Stimulated activated effector memory CD8-positive, alpha-beta T cell treated with anti-CD3 and anti-CD28 coated beads, Interleukin-12 subunit alpha, Interleukin-12 subunit beta, amount 100 ng/mL, for 72 hours (primary cell): ENCODE measurements around the gene GTF3C5.
"Not testable (repeated sequence)": the region's sequence is repeated elsewhere in the genome, so short reads cannot be mapped to it uniquely, and the experiment has no call there.

Experiments used
- ATAC-seq: fragments of 150-1000 bp; cut with Tn5 transposase; 2 replicates; pipeline ENCODE4 v1.10.0; 2021
- DNase-seq, 2 donors: peaks; one replicate each; pipeline ENCODE4 v3.0.0; 2021 to 2022; ENCODE audit warnings: low spot score in 2 of 2
- H3K27ac Mint-ChIP-seq: one replicate; pipeline ENCODE4 v1.8.0; 2022; ENCODE audit warnings: mild to moderate bottlenecking, mixed read lengths
- H3K36me3 Mint-ChIP-seq: one replicate; pipeline ENCODE4 v1.8.0; 2022; ENCODE audit warnings: mild to moderate bottlenecking, mixed read lengths
- H3K4me1 Mint-ChIP-seq: one replicate; pipeline ENCODE4 v1.8.0; 2022; ENCODE audit warnings: mixed read lengths
- H3K4me3 Mint-ChIP-seq: one replicate; pipeline ENCODE4 v1.8.0; 2022; ENCODE audit warnings: mild to moderate bottlenecking, mixed read lengths
- H3K9me3 Mint-ChIP-seq: one replicate; pipeline ENCODE4 v1.8.0; 2022; ENCODE audit warnings: mixed read lengths

The GTF3C5 gene

DNA sequence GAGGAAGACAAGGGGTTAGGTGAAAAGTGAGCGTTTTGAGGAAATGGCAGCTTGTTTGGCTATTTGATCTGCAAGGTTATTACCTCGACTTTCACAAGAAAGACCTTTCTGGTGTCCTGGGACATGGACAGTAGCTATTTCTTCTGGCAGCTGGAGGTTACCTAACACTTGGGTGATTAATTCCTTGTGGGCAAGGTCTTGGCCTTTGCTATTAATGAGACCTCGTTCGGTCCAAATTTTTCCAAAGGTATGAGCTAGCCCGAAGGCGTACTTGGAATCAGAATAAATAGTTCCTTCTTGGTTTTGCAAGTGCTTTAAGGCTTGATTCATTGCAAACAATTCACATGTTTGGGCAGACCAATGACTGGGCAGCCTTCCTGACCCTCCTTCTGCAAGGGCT, 4.9 kb downstream of the GTF3C5 start:
- H3K27ac Mint-ChIP-seq, result no peak overlapping the region
- H3K4me1 Mint-ChIP-seq, result peaks cover 46% of the 10 kb centered on the region
- DNase-seq (no peak), ATAC-seq (no peak)
- peaks cover 27% of the 10 kb centered on the region for H3K36me3 Mint-ChIP-seq
- no peak overlapping the region for H3K4me3 Mint-ChIP-seq
- no peaks in the 10 kb centered on the region for H3K9me3 Mint-ChIP-seq

- DNase-seq (no peak), ATAC-seq (no peak)
- Mint-ChIP-seq H3K4me1 (peaks cover 30% of the 10 kb centered on the region), H3K4me3 (no peak overlapping the region), H3K27ac (peak overlapping the region; percentile 26), H3K36me3 (peaks cover 19% of the 10 kb centered on the region), H3K9me3 (no peaks in the 10 kb centered on the region)
These were observed 7.1 kb downstream of the GTF3C5 start for GRCh38 chr9:133037775-133038515.

DNA sequence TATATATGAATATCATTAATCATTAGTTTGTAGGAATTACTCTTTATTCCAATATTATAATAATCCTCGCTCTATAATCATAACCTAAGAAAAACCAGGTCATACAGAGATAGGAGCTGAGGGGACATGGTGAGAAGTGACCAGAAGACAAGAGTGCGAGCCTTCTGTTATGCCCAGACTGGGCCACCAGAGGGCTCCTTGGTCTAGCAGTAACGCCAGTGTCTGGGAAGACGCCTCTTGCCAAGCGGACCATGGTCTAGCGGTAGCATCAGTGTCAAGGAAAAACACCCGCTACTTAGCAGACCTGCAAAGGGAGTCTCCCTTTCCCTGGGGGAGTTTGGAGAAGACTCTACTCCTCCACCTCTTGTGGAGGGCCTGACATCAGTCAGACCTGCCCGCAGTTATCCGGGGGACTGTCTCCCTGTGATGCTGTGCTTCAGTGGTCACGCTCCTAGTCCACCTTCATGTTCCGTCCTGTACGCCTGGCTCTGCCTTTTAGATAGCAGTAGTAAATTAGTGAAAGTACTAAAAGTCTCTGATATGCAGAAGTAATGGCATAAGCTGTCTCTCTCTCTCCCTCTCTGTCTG, 10.2 kb downstream of the GTF3C5 start:
- not testable (repeated sequence) for H3K27ac Mint-ChIP-seq, ATAC-seq, H3K4me3 Mint-ChIP-seq, H3K9me3 Mint-ChIP-seq
- peak; percentile 28 to 66 for DNase-seq
- Mint-ChIP-seq H3K36me3 (peaks cover 49% of the 10 kb centered on the region), H3K4me1 (peaks cover 22% of the 10 kb centered on the region)

GRCh38 chr9:133041958-133042357, 11.2 kb downstream of the GTF3C5 start:
- no peak overlapping the region for H3K27ac Mint-ChIP-seq

DNA sequence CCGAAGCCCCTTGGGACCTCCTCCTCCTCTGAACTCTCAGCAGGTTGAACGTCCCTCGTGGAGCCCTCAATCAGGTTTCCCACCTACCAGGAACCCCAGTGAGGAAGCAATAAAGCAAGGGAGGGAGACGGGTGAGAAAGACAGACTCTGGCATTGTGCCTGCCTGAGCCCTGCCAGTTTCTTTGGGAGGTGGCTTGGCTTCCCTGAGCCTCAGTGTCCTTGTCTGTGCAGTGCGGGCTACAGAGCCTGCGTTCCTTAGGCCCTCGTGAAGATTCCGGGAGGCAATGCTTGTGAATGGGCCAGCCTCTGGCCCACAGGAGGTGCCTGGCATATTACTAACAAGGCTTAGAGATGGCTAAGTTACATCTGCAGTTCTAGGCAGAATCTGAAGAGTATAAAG, 11.9 kb downstream of the GTF3C5 start:
- ATAC-seq (no peak), DNase-seq (no peak)
- Mint-ChIP-seq H3K4me3 (no peak overlapping the region), H3K4me1 (peaks cover 19% of the 10 kb centered on the region), H3K9me3 (no peaks in the 10 kb centered on the region), H3K36me3 (peaks cover 60% of the 10 kb centered on the region), H3K27ac (no peak overlapping the region)

More at GRCh38 chr9:133041958-133042357, 11.2 kb downstream of the GTF3C5 start:
- Mint-ChIP-seq H3K36me3 (peaks cover 56% of the 10 kb centered on the region), H3K4me3 (no peak overlapping the region), H3K4me1 (peaks cover 22% of the 10 kb centered on the region), H3K9me3 (no peaks in the 10 kb centered on the region)
- ATAC-seq (no peak), DNase-seq (no peak)

DNA sequence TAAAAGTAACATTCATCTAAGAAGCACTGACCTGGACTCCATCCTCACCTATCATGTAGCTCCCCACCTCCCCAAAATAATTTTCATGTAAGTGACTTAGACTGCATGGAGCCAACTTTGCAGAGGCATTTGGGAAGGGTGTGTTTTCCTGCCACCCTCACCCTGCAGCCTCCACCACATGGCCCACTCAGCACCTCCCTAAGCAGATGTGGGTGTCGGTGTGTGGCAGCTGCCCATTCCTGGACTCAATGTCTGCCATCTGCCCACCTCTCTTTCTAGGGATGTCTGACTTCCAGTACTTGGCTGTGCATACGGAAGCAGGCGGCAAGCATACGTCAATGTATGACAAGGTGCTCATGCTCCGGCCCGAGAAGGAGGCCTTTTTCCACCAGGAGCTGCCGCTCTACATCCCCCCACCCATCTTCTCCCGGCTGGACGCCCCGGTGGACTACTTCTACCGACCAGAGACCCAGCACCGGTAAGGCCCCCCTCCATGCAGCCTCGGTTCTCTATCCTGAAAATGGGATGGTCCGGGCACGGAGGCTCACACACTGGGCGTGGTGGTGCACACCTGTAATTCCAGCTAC, 12.7 kb downstream of the GTF3C5 start:
- Mint-ChIP-seq H3K36me3 (peaks cover 62% of the 10 kb centered on the region), H3K4me3 (no peak overlapping the region), H3K27ac (no peak overlapping the region), H3K9me3 (no peaks in the 10 kb centered on the region), H3K4me1 (peaks cover 13% of the 10 kb centered on the region)
- ATAC-seq (no peak), DNase-seq (no peak)

DNA sequence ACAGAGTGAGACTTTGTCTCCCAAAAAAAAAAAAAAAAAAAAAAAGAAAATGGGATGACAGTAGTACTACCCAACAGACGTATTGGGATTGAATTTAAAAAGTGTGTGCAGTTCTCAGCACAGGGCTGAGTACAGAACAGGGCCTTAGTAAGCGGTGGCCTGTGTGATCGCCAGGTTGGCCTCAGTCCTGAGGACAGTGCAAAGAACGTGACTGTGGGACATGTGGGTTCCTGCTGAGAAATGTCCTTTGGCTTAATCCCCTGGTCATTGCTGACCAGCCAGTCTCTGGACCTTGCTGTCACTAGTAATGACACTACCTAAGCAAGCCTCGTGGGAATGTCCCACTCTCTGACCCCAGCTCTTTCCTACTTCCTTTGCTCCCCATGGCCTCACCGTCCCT, 13.3 kb downstream of the GTF3C5 start:
- H3K36me3 Mint-ChIP-seq, result peaks cover 65% of the 10 kb centered on the region
- peaks cover 13% of the 10 kb centered on the region for H3K4me1 Mint-ChIP-seq
- H3K9me3 Mint-ChIP-seq, result no peaks in the 10 kb centered on the region
- H3K4me3 Mint-ChIP-seq, result no peak overlapping the region
- no peak for DNase-seq
- no peak for ATAC-seq
- H3K27ac Mint-ChIP-seq, result no peak overlapping the region

- Mint-ChIP-seq H3K4me1 (peaks cover 13% of the 10 kb centered on the region), H3K4me3 (no peak overlapping the region), H3K36me3 (peaks cover 70% of the 10 kb centered on the region), H3K9me3 (no peaks in the 10 kb centered on the region), H3K27ac (no peak overlapping the region)
- no peak for DNase-seq
- ATAC-seq, result peak; percentile 60
These were observed 13.9 kb downstream of the GTF3C5 start for GRCh38 chr9:133044661-133045060.

DNA sequence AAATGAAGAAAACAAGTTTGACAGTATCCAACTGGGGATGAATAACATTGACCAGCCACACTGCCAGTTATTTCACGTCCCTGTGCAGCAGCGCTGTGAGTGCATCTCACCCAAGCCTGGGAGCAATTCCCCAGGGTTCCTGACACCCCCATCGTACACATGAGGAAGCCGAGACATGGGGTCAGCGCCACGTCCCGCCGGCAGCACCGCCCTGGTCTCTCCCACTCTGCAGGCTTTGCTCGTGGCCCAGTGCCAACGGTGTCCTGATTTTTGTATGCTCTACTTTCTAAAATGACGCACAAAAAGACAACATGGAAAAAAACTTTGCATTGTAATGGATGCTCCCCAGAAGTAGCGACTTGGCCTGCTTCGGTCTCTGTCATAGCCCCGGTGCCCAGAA, 14.3 kb downstream of the GTF3C5 start:
- no peak for ATAC-seq
- Mint-ChIP-seq H3K4me1 (peaks cover 13% of the 10 kb centered on the region), H3K27ac (no peak overlapping the region), H3K4me3 (no peak overlapping the region), H3K36me3 (peaks cover 74% of the 10 kb centered on the region), H3K9me3 (no peaks in the 10 kb centered on the region)
- DNase-seq, result no peak

DNA sequence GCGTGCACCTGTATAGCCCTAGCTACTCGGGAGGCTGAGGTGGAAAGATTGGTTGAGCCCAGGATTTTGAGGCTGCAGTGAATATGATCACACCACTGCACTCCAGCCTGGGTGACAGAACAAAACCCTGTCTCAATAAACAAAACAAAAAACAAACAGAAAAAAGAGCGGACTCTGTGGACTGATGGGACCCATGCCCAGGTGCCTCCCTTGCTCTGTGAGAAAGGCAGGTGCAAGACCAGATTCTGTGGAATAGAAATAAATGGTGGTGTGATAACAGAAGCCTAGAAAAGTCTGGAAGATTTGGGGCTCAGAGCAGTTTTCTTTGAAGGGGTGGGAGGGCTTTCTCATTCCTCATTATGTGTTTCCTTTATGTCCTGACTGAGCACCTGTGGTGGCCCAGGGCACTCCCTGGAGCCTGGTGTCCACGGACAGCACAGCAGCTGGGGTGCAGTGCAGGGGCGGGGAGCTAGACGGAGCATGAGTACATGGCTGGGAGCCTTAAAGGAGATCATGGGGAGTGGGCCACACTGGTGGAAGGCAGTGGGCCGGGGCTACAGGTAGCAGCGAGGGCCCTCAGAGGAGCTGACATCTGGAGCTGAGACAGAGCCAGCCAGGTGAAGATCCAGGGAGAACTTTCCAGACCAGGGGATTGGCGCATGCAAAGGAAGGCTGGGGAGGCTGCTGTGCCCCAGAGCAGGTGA, 15.6 kb downstream of the GTF3C5 start:
- no peak overlapping the region for H3K4me3 Mint-ChIP-seq
- peaks cover 83% of the 10 kb centered on the region for H3K36me3 Mint-ChIP-seq
- ATAC-seq, result no peak
- H3K27ac Mint-ChIP-seq, result peak overlapping the region; percentile 50
- H3K9me3 Mint-ChIP-seq, result no peaks in the 10 kb centered on the region
- peaks cover 10% of the 10 kb centered on the region for H3K4me1 Mint-ChIP-seq
- DNase-seq, result no peak

GRCh38 chr9:133046900-133047295, 16.1 kb downstream of the GTF3C5 start:
- DNase-seq, result no peak
- Mint-ChIP-seq H3K4me3 (no peak overlapping the region), H3K4me1 (peaks cover 7% of the 10 kb centered on the region), H3K27ac (no peak overlapping the region), H3K36me3 (peaks cover 87% of the 10 kb centered on the region), H3K9me3 (no peaks in the 10 kb centered on the region)
- no peak for ATAC-seq

DNA sequence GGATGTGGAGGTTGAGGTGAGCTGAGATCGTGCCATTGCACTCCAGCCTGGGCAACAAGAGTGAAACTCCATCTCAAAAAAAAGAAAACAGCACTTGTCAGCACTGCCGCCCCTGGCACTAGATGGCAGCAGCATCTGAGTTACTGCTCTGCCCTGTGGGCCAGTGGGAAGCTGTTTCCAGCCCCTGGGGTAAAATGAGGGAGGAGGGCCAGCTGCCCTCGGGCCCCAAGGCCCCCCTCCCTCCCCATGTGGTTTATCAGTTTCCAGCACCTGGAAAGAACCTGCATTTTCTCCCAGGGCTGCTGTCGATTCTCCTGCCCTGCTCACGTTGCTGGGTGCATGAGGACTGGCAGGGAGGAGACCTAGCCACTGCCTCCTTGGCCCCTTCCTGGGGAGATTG, 17.8 kb downstream of the GTF3C5 start:
- no peak overlapping the region for H3K4me3 Mint-ChIP-seq
- peaks cover 85% of the 10 kb centered on the region for H3K36me3 Mint-ChIP-seq
- no peak overlapping the region for H3K27ac Mint-ChIP-seq
- H3K4me1 Mint-ChIP-seq, result peaks cover 7% of the 10 kb centered on the region
- no peaks in the 10 kb centered on the region for H3K9me3 Mint-ChIP-seq
- DNase-seq, result no peak
- peak; percentile 66 for ATAC-seq

- Mint-ChIP-seq H3K36me3 (peaks cover 85% of the 10 kb centered on the region), H3K4me3 (no peak overlapping the region), H3K4me1 (peaks cover 7% of the 10 kb centered on the region), H3K9me3 (no peaks in the 10 kb centered on the region), H3K27ac (no peak overlapping the region)
- DNase-seq (no peak), ATAC-seq (no peak)
These were observed 18.2 kb downstream of the GTF3C5 start for GRCh38 chr9:133049043-133049442.

DNA sequence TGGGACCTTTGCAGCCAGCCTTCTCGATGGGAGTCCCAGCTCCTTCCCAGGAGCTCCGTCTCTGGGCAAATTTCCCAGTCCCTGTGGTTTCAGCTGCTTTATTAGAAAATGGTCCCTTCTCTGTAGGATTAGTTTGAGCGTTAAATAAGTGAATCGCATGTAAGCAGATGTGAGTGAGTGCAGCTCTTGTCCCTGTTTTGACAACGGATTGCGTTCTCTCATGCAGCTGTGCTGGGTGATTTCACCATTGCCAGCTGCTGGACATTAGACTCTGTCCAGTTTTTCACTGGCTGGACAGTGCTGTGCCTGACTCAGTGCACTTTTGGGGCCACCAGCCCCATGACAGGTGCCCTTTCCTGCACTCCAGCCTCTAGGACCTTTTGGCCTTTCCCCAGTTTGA, 19.3 kb downstream of the GTF3C5 start:
- peaks cover 83% of the 10 kb centered on the region for H3K36me3 Mint-ChIP-seq
- H3K27ac Mint-ChIP-seq, result no peak overlapping the region
- no peak for ATAC-seq

GRCh38 chr9:133050781-133051180, 20.0 kb downstream of the GTF3C5 start:
- H3K36me3 Mint-ChIP-seq, result peaks cover 83% of the 10 kb centered on the region

More for the DNA sequence above, 19.3 kb downstream of the GTF3C5 start:
- Mint-ChIP-seq H3K4me1 (no peaks in the 10 kb centered on the region), H3K9me3 (no peaks in the 10 kb centered on the region), H3K4me3 (no peak overlapping the region)
- no peak for DNase-seq

More at GRCh38 chr9:133050781-133051180, 20.0 kb downstream of the GTF3C5 start:
- H3K4me3 Mint-ChIP-seq, result no peak overlapping the region
- H3K4me1 Mint-ChIP-seq, result no peaks in the 10 kb centered on the region
- no peak for ATAC-seq
- no peak for DNase-seq
- H3K9me3 Mint-ChIP-seq, result no peaks in the 10 kb centered on the region
- H3K27ac Mint-ChIP-seq, result no peak overlapping the region
